Colon (tissue), 2 donors: Measurements from ENCODE around the gene RPL36.
A peak's percentile ranks its signal among the peaks of the same experiment; 100 is the strongest.
"Not testable (repeated sequence)": the region's sequence is repeated elsewhere in the genome, so short reads cannot be mapped to it uniquely, and the experiment has no call there.

Experiments used
- FAIRE-seq: peaks from 2 replicates; lab custom pipeline; 2012; peaks lifted over from hg19 to GRCh38; lab: Jason Lieb, UNC
- donor health status: control.
- donor health status: control.

Gene RPL36

DNA sequence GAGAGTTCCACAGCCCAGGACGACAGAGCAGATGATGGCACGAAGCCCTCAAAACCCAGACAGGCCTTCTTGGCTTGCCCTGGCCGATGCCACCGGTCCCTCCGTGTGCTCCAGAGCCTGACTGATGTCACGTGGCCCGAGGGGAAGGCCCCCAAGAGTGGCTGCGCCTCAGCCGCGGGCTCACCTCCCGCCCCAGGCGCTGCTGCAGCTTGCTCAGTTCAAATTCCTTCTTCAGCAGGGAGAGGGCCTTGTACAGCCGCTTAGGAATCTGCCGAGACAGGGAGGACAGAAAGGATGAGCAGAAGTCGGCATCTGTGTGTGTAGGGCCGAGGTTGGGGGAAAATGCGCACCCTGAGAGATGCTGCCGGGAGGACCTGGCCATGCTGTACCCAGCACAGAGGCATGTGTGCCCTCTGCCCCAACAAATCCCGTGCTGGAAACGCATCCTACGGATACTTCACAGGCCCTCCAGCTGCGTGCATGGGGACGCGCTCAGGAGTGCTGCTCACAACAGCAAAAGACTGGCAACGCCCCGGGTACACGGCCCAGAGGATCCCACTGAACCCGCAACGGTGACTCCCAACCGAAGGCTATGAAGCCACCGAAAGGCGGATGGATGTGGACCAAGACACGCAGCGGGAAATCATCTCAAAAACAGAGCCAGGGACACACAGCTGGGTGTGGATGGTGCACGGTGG lies 16.9 kb downstream of the RPL36 start:
- no peak for FAIRE-seq

DNA sequence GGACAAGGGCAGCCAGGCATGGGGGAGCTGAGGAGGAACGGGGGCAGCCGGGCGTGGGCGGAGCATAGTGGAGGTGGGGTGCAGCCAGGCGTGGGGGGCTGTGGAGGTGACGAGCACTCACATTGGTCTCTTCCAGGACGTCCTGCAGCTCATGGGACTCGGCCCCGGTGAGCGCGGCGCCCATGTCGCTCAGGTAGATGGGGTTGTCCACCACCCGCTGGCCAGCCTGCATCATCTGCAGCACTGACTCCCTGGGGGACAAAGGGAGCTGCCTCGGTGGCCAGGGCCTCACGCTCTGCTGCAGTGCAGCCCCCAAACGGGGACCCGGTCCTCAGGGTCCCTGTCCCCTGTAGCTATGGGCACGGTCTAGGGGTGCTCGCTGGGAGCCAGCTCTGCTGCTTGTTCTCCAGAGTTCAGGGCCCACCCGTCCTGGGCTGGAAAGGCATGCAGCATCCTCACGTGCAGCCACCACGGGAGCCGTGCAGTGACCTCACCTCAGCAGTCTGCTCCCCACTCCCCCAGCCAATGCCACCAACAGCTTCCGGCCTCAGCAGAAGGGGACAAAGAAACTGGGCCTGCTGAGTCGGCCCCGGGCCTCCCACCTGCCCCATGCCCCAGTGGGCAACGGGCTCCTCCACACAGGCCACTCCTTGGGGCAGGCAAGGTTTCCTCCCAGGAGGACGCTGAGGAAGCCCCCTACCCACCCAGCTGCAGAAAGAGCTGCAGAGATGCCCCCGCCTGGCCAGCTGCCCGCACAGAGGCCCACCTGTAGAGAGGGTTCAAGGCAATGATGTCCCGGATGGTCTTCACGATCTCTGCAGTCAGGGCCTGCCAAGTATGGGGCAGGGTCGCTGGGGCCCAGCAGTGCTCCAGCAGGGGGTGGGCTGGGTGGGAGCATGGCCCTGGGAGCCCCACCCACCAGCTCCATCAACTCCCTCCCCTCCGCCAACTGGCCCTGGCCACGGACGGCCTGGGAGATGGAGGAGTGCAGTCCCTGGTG lies 17.8 kb downstream of the RPL36 start:
- no peak for FAIRE-seq

DNA sequence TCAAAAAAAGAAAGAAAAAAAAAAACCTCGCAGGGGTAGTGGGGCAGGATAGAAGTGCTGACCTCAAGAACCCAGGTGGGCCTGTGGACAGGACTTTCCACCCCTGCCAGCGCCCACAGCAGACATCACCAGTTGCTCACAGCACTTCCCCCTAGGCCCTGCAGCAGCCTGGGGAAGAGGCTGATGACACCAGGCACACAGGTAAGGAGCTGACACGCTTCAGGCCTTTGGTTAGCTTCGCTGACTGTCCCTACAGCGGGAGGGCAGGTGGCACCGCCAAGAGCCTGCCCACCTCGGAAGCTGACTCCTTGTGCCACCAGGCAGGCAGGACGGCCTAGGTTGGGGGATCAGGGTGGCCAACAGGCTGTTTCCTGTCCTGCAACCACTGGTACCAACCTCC lies 20.9 kb downstream of the RPL36 start:
- no peak for FAIRE-seq

DNA sequence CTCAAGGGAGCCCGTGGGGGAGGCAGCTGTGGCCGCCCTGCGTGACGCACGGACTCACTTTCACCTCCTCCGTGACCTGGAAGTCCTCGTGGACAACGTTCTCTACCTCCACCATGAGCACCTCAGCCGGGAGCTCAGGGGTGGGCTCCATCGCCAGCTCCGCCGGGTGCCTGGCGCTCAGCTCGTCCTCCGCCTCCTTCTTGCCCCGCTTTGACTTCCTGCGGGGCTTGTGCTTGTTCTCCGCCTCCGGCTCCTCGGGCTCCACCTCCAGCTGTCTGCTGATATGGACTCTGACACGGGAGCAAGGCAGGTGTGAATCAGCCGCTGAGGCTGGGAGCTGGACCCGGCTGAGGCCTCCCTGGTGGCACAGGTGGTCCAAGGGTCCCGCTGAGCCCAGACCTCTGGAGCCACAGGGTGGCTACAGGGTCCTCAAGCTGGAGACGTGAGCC lies 21.6 kb downstream of the RPL36 start:
- FAIRE-seq: no peak

GRCh38 chr19:5713228-5713627 lies 23.1 kb downstream of the RPL36 start:
- FAIRE-seq: no peak

GRCh38 chr19:5714816-5715215 lies 24.7 kb downstream of the RPL36 start:
- FAIRE-seq: no peak

DNA sequence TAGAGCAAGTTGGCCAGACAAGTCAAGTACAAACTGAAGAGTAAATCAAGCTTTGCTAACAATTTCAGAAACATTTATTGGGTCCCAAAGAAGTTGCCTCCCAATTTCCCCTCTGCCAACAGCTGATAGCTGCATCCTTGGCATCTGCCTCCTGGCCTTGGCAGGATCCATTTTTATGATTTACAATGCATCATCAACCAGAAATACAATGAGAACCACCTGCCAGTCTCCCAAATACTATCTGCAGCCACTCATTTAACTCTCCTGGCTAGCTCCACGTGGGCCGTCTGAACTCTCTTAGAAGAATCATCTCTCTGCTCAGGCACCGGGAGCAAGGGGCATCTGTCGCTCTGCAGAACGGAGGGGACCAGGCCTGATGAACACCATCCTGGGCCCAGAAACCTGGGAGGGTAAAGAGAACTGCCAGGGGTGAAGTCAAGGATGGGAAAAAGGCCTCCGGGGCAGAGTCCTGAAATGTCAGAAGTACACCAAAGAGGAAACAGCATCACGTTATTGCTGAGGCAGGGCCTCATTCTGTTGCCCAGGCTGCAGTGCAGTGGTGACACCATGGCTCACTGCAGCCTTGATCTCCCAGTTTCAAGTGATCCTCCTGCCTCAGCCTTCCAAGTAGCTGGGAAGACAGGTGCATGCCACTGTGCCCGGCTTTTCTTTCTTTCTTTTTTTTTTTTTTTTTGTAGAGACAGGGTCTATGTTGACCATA lies 27.3 kb downstream of the RPL36 start:
- no peak for FAIRE-seq

DNA sequence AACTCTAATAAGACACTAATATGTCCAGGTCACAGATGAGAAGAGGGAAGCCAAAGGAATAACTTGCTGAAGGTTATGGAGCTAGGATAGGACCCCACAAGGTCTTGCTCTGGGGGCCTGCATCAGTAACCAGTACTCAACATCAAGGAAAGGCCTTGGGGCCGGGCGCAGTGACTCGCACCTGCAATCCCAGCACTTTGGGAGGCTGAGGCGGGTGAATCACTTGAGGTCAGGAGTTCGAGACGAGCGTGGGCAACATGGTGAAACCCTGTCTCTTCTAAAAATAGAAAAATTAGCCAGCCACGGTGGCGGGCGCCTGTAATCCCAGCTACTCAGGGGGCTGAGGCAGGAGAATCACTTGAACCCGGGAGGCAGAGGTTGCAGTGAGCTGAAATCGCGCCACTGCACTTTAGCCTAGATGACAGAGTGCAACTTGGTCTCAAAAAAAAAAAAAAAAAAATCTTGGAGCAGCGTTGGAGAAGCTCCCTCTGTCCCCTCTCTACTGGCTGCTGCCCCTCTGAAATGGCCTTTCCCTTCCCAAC lies 28.0 kb downstream of the RPL36 start:
- no peak for FAIRE-seq

- no peak for FAIRE-seq
Observed at GRCh38 chr19:5718579-5719273, 28.6 kb downstream of the RPL36 start.

- no peak for FAIRE-seq
Observed at GRCh38 chr19:5719274-5719960, 29.3 kb downstream of the RPL36 start.

GRCh38 chr19:5719961-5720790 lies 30.1 kb downstream of the RPL36 start, which contains the start of the genes CATSPERD and LONP1:
Gene CATSPERD (plus strand): TSS chr19:5720637. CDS start chr19:5720738, 101 bp downstream.
Gene LONP1 (minus strand): TSS chr19:5720146. CDS start chr19:5720132, 14 bp downstream.
- peak; percentile 36 for FAIRE-seq

- FAIRE-seq: no peak
Observed at GRCh38 chr19:5727453-5728050, 37.5 kb downstream of the RPL36 start.

DNA sequence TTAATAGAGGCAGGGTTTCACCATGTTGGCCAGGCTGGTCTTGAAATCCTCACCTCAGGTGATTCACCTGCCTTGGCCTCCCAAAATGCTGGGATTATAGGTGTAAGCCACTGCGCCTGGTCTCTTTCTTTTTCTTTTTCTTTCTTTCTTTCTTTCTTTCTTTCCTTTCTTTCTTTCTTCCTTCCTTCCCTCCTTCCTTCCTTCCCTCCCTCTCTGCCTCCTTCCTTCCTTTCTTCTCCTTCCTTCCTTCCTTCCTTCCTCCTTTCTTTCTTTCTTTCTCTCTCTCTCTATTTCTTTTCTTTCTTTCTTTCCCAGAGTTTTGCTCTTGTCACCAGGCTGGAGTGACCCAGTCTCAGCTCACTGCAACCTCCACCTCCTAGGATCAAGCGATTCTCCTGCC lies 43.1 kb downstream of the RPL36 start:
- not testable (repeated sequence) for FAIRE-seq

DNA sequence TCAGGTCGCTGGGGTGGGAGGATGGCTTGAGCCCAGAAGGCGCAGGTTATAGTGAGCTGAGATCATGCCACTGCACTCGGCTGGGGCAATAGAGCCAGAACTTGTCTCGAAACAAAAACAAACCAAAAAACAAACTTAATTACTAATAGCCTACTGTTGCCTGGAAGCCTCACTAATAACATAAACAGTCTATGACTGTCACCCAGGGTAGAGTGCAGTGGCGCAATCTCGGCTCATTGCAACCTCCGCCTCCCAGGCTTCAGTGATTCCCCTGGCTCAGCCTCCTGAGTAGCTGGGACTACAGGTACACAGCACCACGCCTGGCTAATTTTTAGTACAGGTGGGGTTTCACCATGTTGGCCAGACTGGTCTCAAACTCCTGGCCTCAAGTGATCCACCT lies 48.3 kb downstream of the RPL36 start:
- no peak for FAIRE-seq
